ENCODE measurements around the gene SLC36A4. TPM values are rescaled to one million over a fixed set of nuclear protein-coding genes. Genes with fewer than 3 reads are reported as not detected.

SLC36A4 gene
- total RNA-seq, 2 donors from 2014 or later, result 6.3 to 15.5 TPM

DNA sequence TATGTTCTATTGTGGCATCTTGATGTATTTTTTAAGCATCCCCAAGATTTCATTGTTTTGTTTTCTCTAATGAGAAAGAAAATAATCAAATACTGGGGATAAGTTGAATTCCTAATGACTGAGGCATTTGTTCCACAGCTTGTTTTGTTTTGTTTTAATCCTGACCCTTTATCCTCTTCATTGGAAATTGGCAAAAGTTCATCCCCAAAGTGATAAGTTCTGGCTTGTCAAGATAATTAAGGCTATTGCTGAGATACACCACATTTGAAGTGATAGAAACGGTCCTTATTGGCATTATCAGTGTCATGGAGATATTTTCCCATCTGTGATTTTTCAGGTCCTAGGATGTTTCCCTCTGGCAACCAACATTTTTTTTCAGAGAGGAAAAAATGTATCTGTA lies 65.0 kb downstream of the SLC36A4 start:
- no peak for TF ChIP-seq POLR2A (IDR thresholded peaks at IDR 0.05)
- TF ChIP-seq, protein P1, sequence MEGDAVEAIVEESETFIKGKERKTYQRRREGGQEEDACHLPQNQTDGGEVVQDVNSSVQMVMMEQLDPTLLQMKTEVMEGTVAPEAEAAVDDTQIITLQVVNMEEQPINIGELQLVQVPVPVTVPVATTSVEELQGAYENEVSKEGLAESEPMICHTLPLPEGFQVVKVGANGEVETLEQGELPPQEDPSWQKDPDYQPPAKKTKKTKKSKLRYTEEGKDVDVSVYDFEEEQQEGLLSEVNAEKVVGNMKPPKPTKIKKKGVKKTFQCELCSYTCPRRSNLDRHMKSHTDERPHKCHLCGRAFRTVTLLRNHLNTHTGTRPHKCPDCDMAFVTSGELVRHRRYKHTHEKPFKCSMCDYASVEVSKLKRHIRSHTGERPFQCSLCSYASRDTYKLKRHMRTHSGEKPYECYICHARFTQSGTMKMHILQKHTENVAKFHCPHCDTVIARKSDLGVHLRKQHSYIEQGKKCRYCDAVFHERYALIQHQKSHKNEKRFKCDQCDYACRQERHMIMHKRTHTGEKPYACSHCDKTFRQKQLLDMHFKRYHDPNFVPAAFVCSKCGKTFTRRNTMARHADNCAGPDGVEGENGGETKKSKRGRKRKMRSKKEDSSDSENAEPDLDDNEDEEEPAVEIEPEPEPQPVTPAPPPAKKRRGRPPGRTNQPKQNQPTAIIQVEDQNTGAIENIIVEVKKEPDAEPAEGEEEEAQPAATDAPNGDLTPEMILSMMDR (IDR thresholded peaks at IDR 0.05), result no peak
- TF ChIP-seq POLR2AphosphoS5 (IDR thresholded peaks at IDR 0.05), result no peak
- intact Hi-C loops (cut with DNase I), result no loop called here
- H3K4me3 ChIP-seq, result no peak overlapping the region
- no peak overlapping the region for H3K27ac ChIP-seq
- no peaks in the 10 kb centered on the region for H3K27me3 ChIP-seq (replicated peaks; ENCODE audit: insufficient read depth)
- no peaks in the 10 kb centered on the region for H3K36me3 ChIP-seq
- no peaks in the 10 kb centered on the region for H3K9me3 ChIP-seq
- no peak for DNase-seq (ENCODE audit: low spot score)
- WGBS, result 69% methylated on average over 1 of the region's 1 CpG
- no peaks in the 10 kb centered on the region for H3K4me1 ChIP-seq (replicated peaks)

DNA sequence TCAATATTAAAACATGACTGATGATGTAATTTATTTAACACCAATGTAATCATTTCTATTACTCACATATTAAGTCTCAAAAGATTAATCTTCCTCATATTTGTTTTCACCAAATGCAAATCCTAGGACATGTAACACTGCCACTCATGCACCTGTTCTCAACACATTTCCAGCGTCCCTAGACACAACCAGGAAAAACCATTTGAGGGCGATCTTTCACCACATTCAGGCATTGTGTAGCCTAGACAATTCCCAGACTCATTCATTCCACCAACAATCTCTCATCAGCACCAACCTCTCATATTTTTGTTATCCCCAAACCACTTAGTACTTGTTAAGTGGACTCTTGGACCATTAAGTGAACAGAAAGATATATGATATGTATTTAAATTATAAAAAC lies 66.1 kb downstream of the SLC36A4 start:
- intact Hi-C loops (cut with DNase I), result no loop called here
- TF ChIP-seq, protein P1 (IDR thresholded peaks at IDR 0.05), result no peak
- TF ChIP-seq POLR2A (IDR thresholded peaks at IDR 0.05) (no peak), POLR2AphosphoS5 (IDR thresholded peaks at IDR 0.05) (no peak)

DNA sequence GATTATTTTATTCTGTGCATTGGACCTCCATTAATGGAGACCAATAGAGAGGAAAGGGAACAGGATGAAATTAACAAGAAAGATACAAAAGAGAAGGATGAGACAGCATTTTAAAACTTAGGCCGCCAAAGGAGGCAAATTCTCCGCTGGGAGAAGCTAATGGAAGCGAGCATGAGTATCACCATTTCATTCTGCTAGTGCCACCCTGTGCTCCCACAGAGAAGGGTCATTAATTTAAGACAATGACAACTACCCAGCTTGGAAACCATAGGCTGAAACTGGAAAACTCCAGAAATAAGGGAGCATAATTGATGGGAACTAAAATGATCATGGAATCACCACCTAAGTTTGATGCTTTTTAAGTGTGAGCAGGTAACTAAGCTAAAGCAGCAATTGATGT lies 69.2 kb downstream of the SLC36A4 start:
- Histone ChIP-seq H3K4me1 (replicated peaks) (no peaks in the 10 kb centered on the region), H3K9me3 (no peaks in the 10 kb centered on the region), H3K36me3 (no peaks in the 10 kb centered on the region), H3K4me3 (no peak overlapping the region), H3K27ac (no peak overlapping the region), H3K27me3 (replicated peaks; ENCODE audit: insufficient read depth) (no peaks in the 10 kb centered on the region)
- no peak for TF ChIP-seq POLR2AphosphoS5 (IDR thresholded peaks at IDR 0.05)
- TF ChIP-seq, protein P1 (IDR thresholded peaks at IDR 0.05), result no peak
- no peak for TF ChIP-seq POLR2A (IDR thresholded peaks at IDR 0.05)
- WGBS, result 91% methylated on average over 3 of the region's 3 CpGs
- intact Hi-C loops (cut with DNase I), result no loop called here
- no peak for DNase-seq (ENCODE audit: low spot score)

More for the DNA sequence above, 66.1 kb downstream of the SLC36A4 start:
- H3K4me1 ChIP-seq (replicated peaks), result no peaks in the 10 kb centered on the region
- WGBS, result 45% methylated on average over 2 of the region's 2 CpGs
- no peak for DNase-seq (ENCODE audit: low spot score)
- H3K4me3 ChIP-seq, result no peak overlapping the region
- H3K27ac ChIP-seq, result no peak overlapping the region
- no peaks in the 10 kb centered on the region for H3K9me3 ChIP-seq
- no peaks in the 10 kb centered on the region for H3K36me3 ChIP-seq
- H3K27me3 ChIP-seq (replicated peaks; ENCODE audit: insufficient read depth), result no peaks in the 10 kb centered on the region

DNA sequence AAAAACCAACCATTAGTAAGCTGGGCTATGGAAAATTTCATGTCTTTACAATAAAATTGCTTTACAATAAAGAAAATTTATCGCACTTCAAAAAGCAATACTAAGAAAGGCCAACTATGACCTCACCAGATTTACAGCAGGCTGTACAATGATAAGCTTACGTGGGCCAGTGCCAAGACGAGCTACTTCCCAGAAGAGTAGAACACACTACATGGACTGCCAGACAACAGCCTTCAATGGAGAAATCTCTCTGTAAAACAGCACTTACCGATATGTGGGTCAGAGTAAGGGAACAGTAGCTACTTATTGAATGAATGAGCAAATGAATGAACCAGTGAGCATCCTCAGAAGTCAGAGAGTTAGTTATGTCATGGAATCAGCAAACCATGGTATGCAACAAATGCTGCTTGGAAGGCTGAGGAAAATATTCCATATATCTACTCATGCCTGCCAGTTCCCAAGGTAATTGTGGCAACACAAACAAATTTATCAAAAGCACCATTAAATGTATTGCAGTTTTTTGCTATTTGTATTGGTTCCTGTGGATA lies 74.4 kb downstream of the SLC36A4 start:
- no peaks in the 10 kb centered on the region for H3K27me3 ChIP-seq (replicated peaks; ENCODE audit: insufficient read depth)
- H3K36me3 ChIP-seq, result no peaks in the 10 kb centered on the region
- no peak for DNase-seq (ENCODE audit: low spot score)
- H3K4me3 ChIP-seq, result no peak overlapping the region
- intact Hi-C loops (cut with DNase I), result no loop called here
- H3K27ac ChIP-seq, result no peak overlapping the region
- WGBS, result 55% methylated on average over 4 of the region's 4 CpGs
- TF ChIP-seq POLR2A (IDR thresholded peaks at IDR 0.05) (no peak), POLR2AphosphoS5 (IDR thresholded peaks at IDR 0.05) (no peak)
- TF ChIP-seq, protein P1 (IDR thresholded peaks at IDR 0.05), result no peak
- H3K9me3 ChIP-seq, result no peaks in the 10 kb centered on the region
- no peaks in the 10 kb centered on the region for H3K4me1 ChIP-seq (replicated peaks)

DNA sequence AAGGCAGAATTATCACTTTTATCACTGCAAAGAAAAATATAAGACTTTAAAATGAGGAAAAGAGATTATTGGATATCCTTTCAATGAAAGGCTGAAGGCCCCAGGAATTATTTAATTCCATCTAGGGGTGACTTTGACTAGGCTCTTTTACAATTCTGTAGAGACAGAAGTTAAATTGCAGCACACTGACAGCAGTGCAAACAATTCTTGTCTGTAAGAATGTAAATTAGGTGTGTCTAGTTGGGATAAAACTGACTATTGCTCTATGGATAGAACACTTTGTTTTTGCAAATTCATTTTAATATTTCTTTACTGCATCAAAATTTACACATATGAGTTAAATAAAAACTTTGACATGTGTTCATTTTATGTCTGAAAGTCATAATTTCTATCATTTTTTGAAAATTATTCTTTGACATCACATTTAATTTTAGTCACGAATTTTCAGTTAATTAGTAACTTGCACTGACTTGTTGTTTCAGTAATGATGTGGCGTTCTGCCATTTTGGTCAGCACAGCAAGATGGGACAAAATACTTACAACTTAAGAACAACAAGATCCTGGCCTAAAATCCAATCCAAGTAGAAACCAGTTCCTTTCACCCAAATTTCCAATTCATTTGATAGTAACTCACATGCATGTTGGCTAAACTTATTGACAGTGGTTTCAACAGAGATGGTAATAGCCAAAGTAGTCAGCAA lies 75.1 kb downstream of the SLC36A4 start:
- Histone ChIP-seq H3K9me3 (no peaks in the 10 kb centered on the region), H3K4me3 (no peak overlapping the region), H3K36me3 (no peaks in the 10 kb centered on the region), H3K27ac (no peak overlapping the region), H3K27me3 (replicated peaks; ENCODE audit: insufficient read depth) (no peaks in the 10 kb centered on the region), H3K4me1 (replicated peaks) (no peaks in the 10 kb centered on the region)
- DNase-seq (ENCODE audit: low spot score), result no peak
- intact Hi-C loops (cut with DNase I), result no loop called here
- WGBS, result 50% methylated on average over 2 of the region's 2 CpGs
- TF ChIP-seq, protein P1 (IDR thresholded peaks at IDR 0.05), result no peak
- no peak for TF ChIP-seq POLR2AphosphoS5 (IDR thresholded peaks at IDR 0.05)
- no peak for TF ChIP-seq POLR2A (IDR thresholded peaks at IDR 0.05)

Measured in prostate gland (tissue), 2 donors.